ENCODE results near the gene POLR2E.
A peak's percentile ranks its signal among the peaks of the same experiment; 100 is the strongest.

Gene POLR2E

GRCh38 chr19:1102407-1103131 lies 7.4 kb upstream of the POLR2E start:
- Mint-ChIP-seq H3K9me3 (peaks cover 5% of the 10 kb centered on the region), H3K27ac (peak overlapping the region; percentile 95), H3K4me1 (peaks cover 50% of the 10 kb centered on the region), H3K27me3 (ENCODE audit: low read depth, poor library complexity) (no peaks in the 10 kb centered on the region), H3K4me3 (no peak overlapping the region), H3K36me3 (ENCODE audit: low read depth) (no peaks in the 10 kb centered on the region)
- DNase-seq = no peak
- TF ChIP-seq CTCF (IDR thresholded peaks at IDR 0.05) = no peak

- H3K36me3 Mint-ChIP-seq (ENCODE audit: low read depth) = no peaks in the 10 kb centered on the region
- no peak overlapping the region for H3K4me3 Mint-ChIP-seq
- DNase-seq = no peak
- peaks cover 5% of the 10 kb centered on the region for H3K9me3 Mint-ChIP-seq
- no peaks in the 10 kb centered on the region for H3K27me3 Mint-ChIP-seq (ENCODE audit: low read depth, poor library complexity)
- H3K27ac Mint-ChIP-seq = peak overlapping the region; percentile 95
- no peak for TF ChIP-seq CTCF (IDR thresholded peaks at IDR 0.05)
- peaks cover 52% of the 10 kb centered on the region for H3K4me1 Mint-ChIP-seq
These were observed 6.1 kb upstream of the POLR2E start for GRCh38 chr19:1101337-1101698.

- peaks cover 68% of the 10 kb centered on the region for H3K4me1 Mint-ChIP-seq
- peaks cover 5% of the 10 kb centered on the region for H3K9me3 Mint-ChIP-seq
- DNase-seq = no peak
- no peak for TF ChIP-seq CTCF (IDR thresholded peaks at IDR 0.05)
- peak overlapping the region; percentile 98 for H3K27ac Mint-ChIP-seq
- peak overlapping the region; percentile 40 for H3K4me3 Mint-ChIP-seq
- H3K36me3 Mint-ChIP-seq (ENCODE audit: low read depth) = no peaks in the 10 kb centered on the region
- H3K27me3 Mint-ChIP-seq (ENCODE audit: low read depth, poor library complexity) = peaks cover 3% of the 10 kb centered on the region
These were observed 3.2 kb upstream of the POLR2E start for GRCh38 chr19:1098177-1099051.

- H3K27ac Mint-ChIP-seq = peak overlapping the region; percentile 80
- H3K4me1 Mint-ChIP-seq = peaks cover 68% of the 10 kb centered on the region
- H3K9me3 Mint-ChIP-seq = peaks cover 5% of the 10 kb centered on the region
- peaks cover 3% of the 10 kb centered on the region for H3K27me3 Mint-ChIP-seq (ENCODE audit: low read depth, poor library complexity)
- no peaks in the 10 kb centered on the region for H3K36me3 Mint-ChIP-seq (ENCODE audit: low read depth)
- TF ChIP-seq CTCF (IDR thresholded peaks at IDR 0.05) = no peak
- DNase-seq = no peak
- H3K4me3 Mint-ChIP-seq = peak overlapping the region; percentile 40
These were observed 2.6 kb upstream of the POLR2E start for GRCh38 chr19:1097810-1098176.

- H3K27ac Mint-ChIP-seq = no peak overlapping the region
- H3K36me3 Mint-ChIP-seq (ENCODE audit: low read depth) = no peaks in the 10 kb centered on the region
- peaks cover 48% of the 10 kb centered on the region for H3K4me1 Mint-ChIP-seq
- peaks cover 3% of the 10 kb centered on the region for H3K27me3 Mint-ChIP-seq (ENCODE audit: low read depth, poor library complexity)
- H3K9me3 Mint-ChIP-seq = peaks cover 5% of the 10 kb centered on the region
- H3K4me3 Mint-ChIP-seq = peak overlapping the region; percentile 93
- DNase-seq = no peak
- no peak for TF ChIP-seq CTCF (IDR thresholded peaks at IDR 0.05)
These were observed 559 bp downstream of the POLR2E start for GRCh38 chr19:1094655-1094977.

Measured in nephron progenitor cell (in vitro differentiated cells).